ENCODE results near the gene GON4L. TPM values are rescaled to one million over a fixed set of nuclear protein-coding genes. Genes with fewer than 3 reads are reported as not detected.
"Not testable (repeated sequence)": the region's sequence is repeated elsewhere in the genome, so short reads cannot be mapped to it uniquely, and the experiment has no call there.

The GON4L gene
- total and polyA plus RNA-seq, 2 of the 4 experiments (the other 2 are of a cell fraction) = 21.2 to 30.3 TPM

- ATAC-seq (ENCODE audit: low read depth); POLR2A ChIA-PET (ENCODE audit: unreplicated experiment): not testable (repeated sequence)
Measured at GRCh38 chr1:155701675-155702074, 155.3 kb downstream of the GON4L start.

More at GRCh38 chr1:155701675-155702074, 155.3 kb downstream of the GON4L start:
- dilution Hi-C loops (cut with HindIII; ENCODE audit: low sequenced_read_pairs, unreplicated experiment); BruUV-seq (replicated peaks); H3K4me3 ChIP-seq (ENCODE audit: insufficient read depth, low read depth, low read length); H4K5ac ChIP-seq (ENCODE audit: low read depth, low read length); H3K36me3 ChIP-seq (ENCODE audit: control insufficient read depth, insufficient read depth, low read length); H2BK120ac ChIP-seq (ENCODE audit: low read depth, low read length); H3K9me1 ChIP-seq (ENCODE audit: insufficient read depth, low read length); H2BK15ac ChIP-seq (ENCODE audit: low read depth, low read length); H3K56ac ChIP-seq (ENCODE audit: extremely low read depth, insufficient read depth, low read length); H3K9ac ChIP-seq (ENCODE audit: low read depth, low read length); H4K91ac ChIP-seq (ENCODE audit: insufficient read depth, low read depth, low read length); H3K14ac ChIP-seq (replicated peaks; ENCODE audit: low read depth, low read length); H4K8ac ChIP-seq (ENCODE audit: low read depth in 2 of 2, low read length in 2 of 2); H2AFZ ChIP-seq (replicated peaks; ENCODE audit: low read length, poor library complexity); H3K27ac ChIP-seq (ENCODE audit: insufficient read depth, low read length); H2BK5ac ChIP-seq (ENCODE audit: low read depth, low read length, poor library complexity, severe bottlenecking); H3K4ac ChIP-seq (ENCODE audit: low read depth, low read length); H2AK5ac ChIP-seq (ENCODE audit: low read depth, low read length); H3K4me1 ChIP-seq (ENCODE audit: control insufficient read depth, insufficient read depth, low read length); DNase-seq; H3K27me3 ChIP-seq (ENCODE audit: control insufficient read depth, insufficient read depth, low read length); H2BK20ac ChIP-seq (ENCODE audit: low read depth, low read length); H3K4me2 ChIP-seq (ENCODE audit: low read depth, low read length); in situ Hi-C loops (cut with MboI; ENCODE audit: low sequenced_read_pairs); H3K23ac ChIP-seq (ENCODE audit: low read depth, low read length); H3K9me3 ChIP-seq (ENCODE audit: control insufficient read depth, insufficient read depth, low read length); CTCF ChIA-PET; intact Hi-C loops (cut with micrococcal nuclease); H2AK9ac ChIP-seq (replicated peaks; ENCODE audit: low read depth, low read length, poor library complexity); H3K18ac ChIP-seq (ENCODE audit: low read depth, low read length): not testable (repeated sequence)
- WGBS, 2 experiments (ENCODE audit: extremely low coverage in 2 of 2, insufficient read length in 1 of 2) = no CpG with 5 or more reads among the region's 2 CpGs
- Histone ChIP-seq H4K20me1 (ENCODE audit: insufficient read depth, low read length) (peaks cover 63% of the 10 kb centered on the region), H3K79me1 (ENCODE audit: low read depth in 1 of 2, low read length in 2 of 2) (peaks cover 18 to 72% of the 10 kb centered on the region in 2 experiments)

Small RNA genes lying within 50 kb of the gene (microRNA-seq; reads per million reads assigned to microRNA genes)
- not detected for gene RF00015 (ENCODE audit: insufficient read depth, insufficient read length)

Small RNA genes lying within 50 kb of the gene (small RNA-seq; reads per million reads assigned to genes)
- 0 reads per million in 5 experiments for gene RF00015

Other genes starting within 250 kb of the GON4L start
- gene MSTO1, start 247.0 kb downstream of the GON4L start, total RNA-seq (2012; rRNA removed) = 19.2 and 21.7 TPM in 2 replicates
- 34.1 and 38.3 TPM in 2 replicates for gene MSTO1, start 247.0 kb downstream of the GON4L start, polyA plus RNA-seq (2012; rRNA removed)
- 26.4 and 31.5 TPM in 2 replicates for gene YY1AP1, start 168.4 kb downstream of the GON4L start, total RNA-seq (2012; rRNA removed)
- gene YY1AP1, start 168.4 kb downstream of the GON4L start, polyA plus RNA-seq (2012; rRNA removed) = 52.6 and 54.9 TPM in 2 replicates
- 37.2 and 48.6 TPM in 2 replicates for gene DAP3, start 168.1 kb downstream of the GON4L start, total RNA-seq (2012; rRNA removed)
- 126 TPM in 2 replicates for gene DAP3, start 168.1 kb downstream of the GON4L start, polyA plus RNA-seq (2012; rRNA removed)
- gene SYT11, start 2.4 kb upstream of the GON4L start, total RNA-seq (2012; rRNA removed) = 37.8 and 43.7 TPM in 2 replicates
- 22.9 TPM in 2 replicates for gene SYT11, start 2.4 kb upstream of the GON4L start, polyA plus RNA-seq (2012; rRNA removed)
- gene RIT1, start 54.1 kb upstream of the GON4L start, total RNA-seq (2012; rRNA removed) = 46.8 and 52.2 TPM in 2 replicates
- 26.2 and 29.6 TPM in 2 replicates for gene RIT1, start 54.1 kb upstream of the GON4L start, polyA plus RNA-seq (2012; rRNA removed)
- 22.5 and 28.0 TPM in 2 replicates for gene KHDC4, start 77.2 kb upstream of the GON4L start, total RNA-seq (2012; rRNA removed)
- gene KHDC4, start 77.2 kb upstream of the GON4L start, polyA plus RNA-seq (2012; rRNA removed) = 23.4 and 29.9 TPM in 2 replicates
- not detected in 2 replicates for gene RXFP4, start 84.4 kb upstream of the GON4L start, total RNA-seq (2012; rRNA removed)
- gene RXFP4, start 84.4 kb upstream of the GON4L start, polyA plus RNA-seq (2012; rRNA removed) = not detected in 2 replicates
- 81.4 and 91.8 TPM in 2 replicates for gene ARHGEF2, start 121.3 kb upstream of the GON4L start, total RNA-seq (2012; rRNA removed)
- gene ARHGEF2, start 121.3 kb upstream of the GON4L start, polyA plus RNA-seq (2012; rRNA removed) = 101 and 117 TPM in 2 replicates
- gene SSR2, start 163.7 kb upstream of the GON4L start, total RNA-seq (2012; rRNA removed) = 553 and 927 TPM in 2 replicates
- gene SSR2, start 163.7 kb upstream of the GON4L start, polyA plus RNA-seq (2012; rRNA removed) = 952 and 1,264 TPM in 2 replicates
- gene UBQLN4, start 196.6 kb upstream of the GON4L start, total RNA-seq (2012; rRNA removed) = 8.8 and 9.7 TPM in 2 replicates
- gene UBQLN4, start 196.6 kb upstream of the GON4L start, polyA plus RNA-seq (2012; rRNA removed) = 21.6 and 24.0 TPM in 2 replicates
- 45.8 and 50.0 TPM in 2 replicates for gene LAMTOR2, start 197.6 kb upstream of the GON4L start, total RNA-seq (2012; rRNA removed)
- 89.0 and 106 TPM in 2 replicates for gene LAMTOR2, start 197.6 kb upstream of the GON4L start, polyA plus RNA-seq (2012; rRNA removed)
- not detected in 2 replicates for gene RAB25, start 203.9 kb upstream of the GON4L start, total RNA-seq (2012; rRNA removed)
- gene RAB25, start 203.9 kb upstream of the GON4L start, polyA plus RNA-seq (2012; rRNA removed) = not detected in 2 replicates
- 2.3 and 2.5 TPM in 2 replicates for gene MEX3A, start 225.3 kb upstream of the GON4L start, total RNA-seq (2012; rRNA removed)
- gene MEX3A, start 225.3 kb upstream of the GON4L start, polyA plus RNA-seq (2012; rRNA removed) = 9.0 and 11.6 TPM in 2 replicates

All from IMR-90 (cell line).